Measurements from ENCODE around the gene CDC37L1. TPM values are rescaled to one million over a fixed set of nuclear protein-coding genes. Genes with fewer than 3 reads are reported as not detected.

The CDC37L1 gene
- polyA plus RNA-seq, 1 donor (not counting 4 experiments of a cell fraction or from before 2014, with no cell fraction given): 15.5 TPM

GRCh38 chr9:4638968-4639367 is 40.4 kb upstream of the CDC37L1 start:
- H3K79me2 ChIP-seq (ENCODE audit: control insufficient read depth, insufficient read depth, low read length): no peaks in the 10 kb centered on the region
- H3K4me3 ChIP-seq (ENCODE audit: control insufficient read depth in 2 of 3, extremely low read depth in 1 of 3, insufficient read depth in 2 of 3, low read depth in 1 of 3, low read length in 3 of 3): no peak overlapping the region
- no peaks in the 10 kb centered on the region for H3K36me3 ChIP-seq (ENCODE audit: control insufficient read depth in 2 of 2, extremely low read depth in 1 of 2, insufficient read depth in 2 of 2, low read length in 2 of 2)
- H3K9ac ChIP-seq (ENCODE audit: control insufficient read depth, extremely low read depth, insufficient read depth, low read length): no peak overlapping the region
- no peaks in the 10 kb centered on the region for H3K9me3 ChIP-seq (ENCODE audit: control insufficient read depth, low read depth, low read length)
- no peak overlapping the region for H3K4me2 ChIP-seq (ENCODE audit: control insufficient read depth, extremely low read depth, insufficient read depth, low read depth, low read length)
- DNase-seq (ENCODE audit: low read depth, low spot score) (no peak), FAIRE-seq (no peak)
- H3K27me3 ChIP-seq (ENCODE audit: control insufficient read depth, extremely low read depth, insufficient read depth, low read length): no peaks in the 10 kb centered on the region
- dilution Hi-C loops (cut with MboI; ENCODE audit: extremely low pct_ligation_motif_present, low sequenced_read_pairs): no loop called here
- no peak overlapping the region for H2AFZ ChIP-seq (ENCODE audit: control insufficient read depth, low read length)
- H4K20me1 ChIP-seq (ENCODE audit: control insufficient read depth, extremely low read depth, insufficient read depth, low read length): no peaks in the 10 kb centered on the region
- no peaks in the 10 kb centered on the region for H3K4me1 ChIP-seq (ENCODE audit: control insufficient read depth, extremely low read depth, insufficient read depth, low read length)
- TF ChIP-seq EZH2 (IDR thresholded peaks at IDR 0.05; ENCODE audit: low read length): no peak
- no peaks in the 10 kb centered on the region for H3K9me1 ChIP-seq (ENCODE audit: control insufficient read depth, extremely low read depth, insufficient read depth, low read length)
- no peak overlapping the region for H3K27ac ChIP-seq (ENCODE audit: control insufficient read depth, insufficient read depth, low read length)

GRCh38 chr9:4639420-4639819 is 39.9 kb upstream of the CDC37L1 start:
- no peaks in the 10 kb centered on the region for H3K27me3 ChIP-seq (ENCODE audit: control insufficient read depth, extremely low read depth, insufficient read depth, low read length)
- H3K9ac ChIP-seq (ENCODE audit: control insufficient read depth, extremely low read depth, insufficient read depth, low read length): no peak overlapping the region
- DNase-seq (ENCODE audit: low read depth, low spot score): no peak
- no peaks in the 10 kb centered on the region for H3K36me3 ChIP-seq (ENCODE audit: control insufficient read depth in 2 of 2, extremely low read depth in 1 of 2, insufficient read depth in 2 of 2, low read length in 2 of 2)
- no peaks in the 10 kb centered on the region for H3K4me1 ChIP-seq (ENCODE audit: control insufficient read depth, extremely low read depth, insufficient read depth, low read length)
- no peaks in the 10 kb centered on the region for H3K9me1 ChIP-seq (ENCODE audit: control insufficient read depth, extremely low read depth, insufficient read depth, low read length)
- no peak for TF ChIP-seq EZH2 (IDR thresholded peaks at IDR 0.05; ENCODE audit: low read length)
- TF ChIP-seq CTCF (optimal IDR thresholded peaks at IDR 0.05 in 1 of 3, IDR thresholded peaks at IDR 0.05 in 1 of 3, conservative IDR thresholded peaks at IDR 0.05 in 1 of 3; ENCODE audit: extremely low read depth in 1 of 3, insufficient read depth in 2 of 3, low read length in 3 of 3): no peak
- no peaks in the 10 kb centered on the region for H3K9me3 ChIP-seq (ENCODE audit: control insufficient read depth, low read depth, low read length)
- FAIRE-seq: no peak
- no peaks in the 10 kb centered on the region for H4K20me1 ChIP-seq (ENCODE audit: control insufficient read depth, extremely low read depth, insufficient read depth, low read length)
- H2AFZ ChIP-seq (ENCODE audit: control insufficient read depth, low read length): no peak overlapping the region
- no peak overlapping the region for H3K27ac ChIP-seq (ENCODE audit: control insufficient read depth, insufficient read depth, low read length)
- H3K79me2 ChIP-seq (ENCODE audit: control insufficient read depth, insufficient read depth, low read length): no peaks in the 10 kb centered on the region
- H3K4me2 ChIP-seq (ENCODE audit: control insufficient read depth, extremely low read depth, insufficient read depth, low read depth, low read length): no peak overlapping the region
- dilution Hi-C loops (cut with MboI; ENCODE audit: extremely low pct_ligation_motif_present, low sequenced_read_pairs): no loop called here
- no peak overlapping the region for H3K4me3 ChIP-seq (ENCODE audit: control insufficient read depth in 2 of 3, extremely low read depth in 1 of 3, insufficient read depth in 2 of 3, low read depth in 1 of 3, low read length in 3 of 3)

- H4K20me1 ChIP-seq (ENCODE audit: control insufficient read depth, extremely low read depth, insufficient read depth, low read length): no peaks in the 10 kb centered on the region
- no peaks in the 10 kb centered on the region for H3K9me3 ChIP-seq (ENCODE audit: control insufficient read depth, low read depth, low read length)
- H3K36me3 ChIP-seq (ENCODE audit: control insufficient read depth in 2 of 2, extremely low read depth in 1 of 2, insufficient read depth in 2 of 2, low read length in 2 of 2): no peaks in the 10 kb centered on the region
- H3K4me1 ChIP-seq (ENCODE audit: control insufficient read depth, extremely low read depth, insufficient read depth, low read length): no peaks in the 10 kb centered on the region
- DNase-seq (ENCODE audit: low read depth, low spot score): no peak
- no peaks in the 10 kb centered on the region for H3K9me1 ChIP-seq (ENCODE audit: control insufficient read depth, extremely low read depth, insufficient read depth, low read length)
- TF ChIP-seq CTCF (optimal IDR thresholded peaks at IDR 0.05 in 1 of 3, IDR thresholded peaks at IDR 0.05 in 1 of 3, conservative IDR thresholded peaks at IDR 0.05 in 1 of 3; ENCODE audit: extremely low read depth in 1 of 3, insufficient read depth in 2 of 3, low read length in 3 of 3) (peak; percentile 25 to 51 (median 42)), EZH2 (IDR thresholded peaks at IDR 0.05; ENCODE audit: low read length) (no peak)
- no peaks in the 10 kb centered on the region for H3K79me2 ChIP-seq (ENCODE audit: control insufficient read depth, insufficient read depth, low read length)
- no peak overlapping the region for H3K4me3 ChIP-seq (ENCODE audit: control insufficient read depth in 2 of 3, extremely low read depth in 1 of 3, insufficient read depth in 2 of 3, low read depth in 1 of 3, low read length in 3 of 3)
- H3K4me2 ChIP-seq (ENCODE audit: control insufficient read depth, extremely low read depth, insufficient read depth, low read depth, low read length): no peak overlapping the region
- no peak overlapping the region for H3K9ac ChIP-seq (ENCODE audit: control insufficient read depth, extremely low read depth, insufficient read depth, low read length)
- no peaks in the 10 kb centered on the region for H3K27me3 ChIP-seq (ENCODE audit: control insufficient read depth, extremely low read depth, insufficient read depth, low read length)
- no peak overlapping the region for H3K27ac ChIP-seq (ENCODE audit: control insufficient read depth, insufficient read depth, low read length)
- FAIRE-seq: no peak
- no peak overlapping the region for H2AFZ ChIP-seq (ENCODE audit: control insufficient read depth, low read length)
- dilution Hi-C loops (cut with MboI; ENCODE audit: extremely low pct_ligation_motif_present, low sequenced_read_pairs): no loop called here
Observed at GRCh38 chr9:4640027-4640426, 39.3 kb upstream of the CDC37L1 start.
